Activated CD8-positive, alpha-beta memory T cell treated with anti-CD3 and anti-CD28 coated beads, Interleukin-2, amount 50 U/mL, for 4 hours (primary cell): Measurements from ENCODE around the gene EIF4B.
"Not testable (repeated sequence)": the region's sequence is repeated elsewhere in the genome, so short reads cannot be mapped to it uniquely, and the experiment has no call there.

Experiments used
- DNase-seq: peaks from one replicate; pipeline ENCODE4 v3.0.0-alpha.2; 2020

The EIF4B gene

DNA sequence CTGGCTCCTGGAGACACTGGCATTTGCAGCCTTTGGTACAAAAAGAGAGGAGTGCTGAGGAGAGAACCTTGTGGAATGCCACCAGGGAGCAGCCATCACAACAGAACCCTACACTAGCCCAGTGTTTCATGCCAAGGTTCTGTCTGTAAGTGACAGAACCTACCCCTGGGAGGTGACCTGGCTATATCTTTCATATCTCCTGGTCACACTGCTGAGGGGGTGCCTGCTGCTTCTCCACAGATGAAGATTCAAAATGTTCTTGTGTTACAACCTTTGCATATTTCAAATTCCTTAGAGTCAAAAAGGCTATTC, 12.7 kb upstream of the EIF4B start:
- no peak for DNase-seq

DNA sequence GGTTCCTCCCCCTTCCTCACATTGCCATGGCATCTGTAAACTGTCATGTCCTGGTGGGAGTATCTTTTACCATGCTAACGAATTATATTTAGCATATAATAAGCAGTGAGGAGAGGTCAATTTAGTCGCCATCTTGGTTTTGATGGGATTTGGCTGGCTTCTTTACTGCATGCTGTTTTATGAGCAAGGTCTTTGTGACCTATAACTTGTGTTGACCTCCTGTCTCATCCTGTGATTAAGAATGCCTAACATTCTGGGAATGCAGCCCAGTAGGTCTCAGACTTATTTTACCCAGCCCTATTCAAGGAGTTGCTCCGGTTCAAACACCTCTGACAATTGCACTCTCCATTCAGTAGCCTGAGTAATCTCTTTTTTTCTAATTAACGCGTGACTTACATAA, 2.1 kb upstream of the EIF4B start:
- DNase-seq = no peak

DNA sequence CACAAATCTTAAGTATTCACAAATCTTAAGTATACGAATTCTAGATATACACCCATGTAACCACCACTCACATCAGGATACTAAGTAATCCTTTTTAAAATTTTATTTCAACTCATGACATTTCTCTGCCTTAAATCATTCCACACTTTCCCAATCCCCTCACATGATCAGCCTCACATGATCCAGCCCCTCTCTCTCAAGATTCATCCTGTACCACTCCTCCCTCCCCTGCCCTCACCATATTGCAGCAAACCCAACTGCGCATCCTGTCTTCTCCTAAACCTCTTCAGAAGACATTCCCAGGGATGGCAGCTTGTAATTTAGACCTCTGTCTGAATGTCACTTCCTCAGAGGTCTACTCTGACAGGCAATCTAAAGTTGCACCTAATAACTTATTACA, 1.7 kb upstream of the EIF4B start:
- no peak for DNase-seq

DNA sequence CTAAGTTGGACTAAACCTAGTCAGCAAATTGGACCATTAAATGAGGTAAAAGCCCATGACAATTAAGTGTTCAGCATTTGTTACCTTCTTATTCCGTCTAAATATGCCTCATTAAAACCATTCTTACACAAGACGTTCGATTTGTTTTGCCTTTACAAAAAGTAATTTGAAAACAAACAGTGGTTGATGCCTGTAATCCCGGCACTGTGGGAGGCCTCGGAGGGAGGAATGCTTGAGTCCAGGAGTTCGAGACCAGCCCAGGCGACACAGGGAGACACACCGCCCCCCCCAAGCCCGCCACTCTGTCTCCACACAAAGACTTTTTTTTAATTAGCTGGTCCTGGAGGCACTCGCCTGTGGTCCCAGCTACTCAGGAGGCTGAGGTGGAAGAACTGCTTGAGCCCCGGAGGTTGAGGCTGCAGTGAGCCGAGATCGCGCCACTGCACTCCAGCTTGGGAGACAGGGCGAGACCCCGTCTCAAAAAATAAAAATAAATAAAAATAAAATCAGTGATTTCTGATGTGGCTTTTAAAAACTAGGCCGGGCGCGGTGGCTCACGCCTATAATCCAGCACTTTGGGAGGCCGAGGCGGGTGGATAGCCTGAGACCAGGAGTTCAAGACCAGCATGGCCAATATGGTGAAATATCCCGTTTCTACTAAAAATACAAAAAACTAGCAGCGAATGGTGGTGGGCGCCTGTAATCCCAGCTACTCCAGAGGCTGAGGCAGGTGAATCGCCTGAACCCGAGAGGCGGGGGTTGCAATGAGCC, 856 bp upstream of the EIF4B start:
- peak; percentile 20 for DNase-seq

DNA sequence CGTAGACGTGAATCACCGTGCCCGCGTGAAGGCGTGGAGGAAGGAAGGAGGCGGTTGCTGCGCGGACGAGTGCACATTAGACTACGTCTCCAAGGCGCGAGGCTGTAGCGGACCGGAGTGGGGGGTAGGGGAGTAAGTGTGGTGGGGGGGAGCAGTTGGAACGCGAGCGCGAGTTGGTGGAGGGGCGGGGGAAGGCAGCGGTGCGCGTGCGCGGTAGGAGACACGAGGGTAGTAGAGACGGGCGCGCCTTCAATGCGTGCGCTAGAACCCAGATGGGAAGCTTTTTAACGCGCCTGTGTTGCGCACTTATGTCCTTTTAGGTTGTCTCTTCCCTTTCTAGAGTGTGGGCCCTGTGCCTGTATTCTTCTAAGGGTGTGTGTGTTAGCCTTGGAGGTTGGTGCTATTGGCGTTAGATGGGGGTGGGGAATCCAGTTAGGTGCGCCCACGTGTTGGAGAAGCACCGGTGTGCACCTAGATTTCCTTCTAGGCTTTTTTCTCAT, 604 bp downstream of the EIF4B start:
- DNase-seq = peak; percentile 80

DNA sequence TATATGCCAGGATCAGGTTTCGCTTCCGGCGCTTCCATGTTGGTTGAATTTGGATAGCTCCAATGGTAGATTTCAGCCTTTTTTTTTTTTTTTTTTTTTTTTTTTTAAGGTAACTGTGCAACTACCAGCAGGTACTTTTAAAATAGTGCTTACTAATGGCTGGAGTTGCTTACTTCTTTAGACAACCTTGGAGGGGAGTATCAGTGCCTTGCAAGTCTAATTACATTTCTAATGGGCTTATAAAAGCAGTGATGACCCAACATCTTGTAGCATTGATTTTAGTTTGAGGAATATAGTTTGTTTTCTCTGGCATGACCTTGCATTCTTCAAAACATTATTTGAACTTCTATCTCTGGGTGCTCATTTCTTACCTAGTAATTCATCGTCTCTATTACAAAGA, 1.1 kb downstream of the EIF4B start:
- DNase-seq = no peak

DNA sequence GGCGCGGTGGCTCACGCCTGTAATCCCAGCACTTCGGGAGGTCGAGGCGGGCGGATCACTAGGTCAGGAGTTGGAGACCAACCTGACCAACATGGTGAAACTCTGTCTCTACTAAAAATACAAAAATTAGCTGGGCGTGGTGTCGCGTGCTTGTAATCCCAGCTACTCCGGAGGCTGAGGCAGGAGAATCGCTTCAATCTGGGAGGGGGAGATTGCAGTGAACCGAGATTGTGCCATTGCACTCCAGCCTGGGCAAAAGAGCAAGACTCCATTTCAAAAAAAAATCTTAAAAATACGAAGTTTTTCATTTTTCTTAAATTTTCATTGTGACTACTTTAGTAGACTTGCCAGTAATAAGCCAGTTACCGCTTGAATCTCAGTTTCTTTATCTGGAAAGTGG, 2.5 kb downstream of the EIF4B start:
- not testable (repeated sequence) for DNase-seq

DNA sequence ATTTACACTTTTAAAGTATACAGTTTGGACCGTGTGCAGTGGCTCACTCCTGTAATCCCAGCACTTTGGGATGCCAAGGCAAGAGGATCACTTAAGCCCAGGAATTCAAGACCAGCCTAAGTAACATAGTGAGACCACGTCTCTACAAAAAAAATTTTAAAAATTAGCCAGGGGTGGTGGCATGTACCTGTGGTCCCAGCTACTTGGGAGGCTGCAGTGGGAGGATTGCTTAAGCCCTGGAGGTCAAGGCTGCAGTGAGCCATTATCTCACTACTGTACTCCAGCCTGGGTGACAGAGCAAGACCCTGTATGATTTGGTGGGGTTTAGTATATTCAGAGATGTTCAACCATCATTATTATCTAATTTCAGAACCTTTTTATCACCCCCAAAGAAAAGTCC, 4.7 kb downstream of the EIF4B start:
- DNase-seq = no peak

DNA sequence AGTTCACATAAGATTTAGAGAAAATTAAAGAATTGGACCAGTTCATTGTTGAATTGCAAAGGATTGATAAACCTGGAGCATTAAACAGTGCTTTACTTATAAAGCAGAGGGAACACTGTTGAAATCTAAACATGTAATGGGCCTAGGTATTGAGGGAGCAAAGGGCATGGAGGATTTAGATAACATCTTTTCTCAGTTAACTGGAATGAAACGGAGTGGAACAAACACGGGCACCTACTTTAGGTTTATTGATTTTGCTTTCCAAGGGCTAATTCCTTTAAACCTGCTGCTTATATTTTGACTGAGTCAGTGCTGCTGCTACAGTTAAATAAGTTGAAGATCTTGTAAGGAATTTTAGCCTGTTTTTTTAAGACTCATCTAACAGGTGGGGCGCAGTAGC, 5.6 kb downstream of the EIF4B start:
- no peak for DNase-seq

DNA sequence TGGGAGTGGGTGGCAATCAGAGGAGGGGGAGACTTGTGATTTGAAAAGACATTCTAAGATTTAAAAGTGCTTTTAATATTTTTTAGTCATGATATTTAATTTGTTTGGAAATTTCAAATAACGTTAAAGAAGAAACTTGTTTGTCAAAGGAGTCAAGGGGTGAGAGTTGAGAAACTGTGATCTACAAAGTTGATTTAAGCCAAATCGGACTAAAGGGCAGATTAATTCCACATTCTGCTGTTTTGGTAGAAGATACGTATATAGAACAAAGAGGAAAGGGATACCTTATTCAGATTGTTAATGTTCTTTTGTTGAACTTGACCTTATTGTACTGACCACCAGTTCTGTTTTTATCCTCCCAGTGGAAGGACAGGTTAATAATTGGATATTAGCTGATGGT, 6.7 kb downstream of the EIF4B start:
- no peak for DNase-seq

DNA sequence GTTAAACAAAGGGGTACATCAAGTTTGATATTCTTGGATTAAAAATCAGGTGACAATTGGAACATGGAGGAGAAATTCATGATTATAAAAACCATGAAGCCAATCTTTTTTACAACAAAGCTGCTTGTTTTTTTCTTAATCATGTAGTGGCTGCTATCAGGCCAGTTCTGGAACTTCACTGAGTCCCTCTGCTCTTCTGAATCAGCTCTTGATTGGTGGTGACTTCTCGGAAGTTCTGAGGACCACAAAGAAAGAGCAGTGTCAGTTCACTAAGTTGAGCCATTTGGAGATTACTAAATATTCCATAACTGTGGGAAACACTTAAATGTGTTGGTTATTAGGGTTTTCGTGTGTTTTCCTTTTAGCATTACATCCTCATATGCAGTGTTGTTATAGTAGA, 8.5 kb downstream of the EIF4B start:
- no peak for DNase-seq

DNA sequence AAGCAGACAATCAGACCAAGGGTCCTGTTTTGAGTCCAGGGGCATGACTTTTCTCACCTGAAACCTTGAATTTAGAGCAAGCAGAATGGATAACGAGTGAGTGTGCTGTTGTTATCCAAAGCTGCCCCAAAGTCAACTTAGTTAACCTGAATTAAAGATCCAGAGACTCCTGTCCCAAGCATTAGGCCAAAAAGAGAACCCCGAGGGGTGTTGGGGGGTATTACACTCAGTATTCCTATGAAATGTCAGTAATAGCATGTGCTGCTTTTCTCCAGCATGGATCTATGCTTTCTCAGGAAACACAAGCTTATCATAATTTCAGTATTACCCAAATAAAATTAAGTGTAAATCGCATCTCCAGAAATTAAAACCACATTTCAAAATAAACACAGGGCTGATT, 19.0 kb downstream of the EIF4B start:
- no peak for DNase-seq

DNA sequence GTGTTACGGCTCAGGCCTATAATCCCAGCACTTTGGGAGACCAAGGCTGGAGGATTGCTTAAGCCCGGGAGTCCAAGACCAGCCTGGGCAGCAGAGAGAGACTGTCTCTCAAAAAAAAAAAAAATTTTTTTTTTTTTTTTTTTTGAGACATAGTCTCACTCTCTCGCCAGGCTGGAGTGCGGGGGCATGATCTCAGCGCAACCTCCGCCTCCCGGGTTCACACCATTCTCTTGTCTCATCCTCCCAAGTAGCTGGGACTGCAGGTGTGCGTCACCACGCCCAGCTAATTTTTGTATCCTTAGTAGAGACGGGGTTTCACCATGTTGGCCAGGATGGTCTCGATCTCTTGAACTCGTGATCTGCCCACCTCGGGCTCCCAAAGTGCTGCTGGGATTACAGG, 20.8 kb downstream of the EIF4B start:
- not testable (repeated sequence) for DNase-seq

DNA sequence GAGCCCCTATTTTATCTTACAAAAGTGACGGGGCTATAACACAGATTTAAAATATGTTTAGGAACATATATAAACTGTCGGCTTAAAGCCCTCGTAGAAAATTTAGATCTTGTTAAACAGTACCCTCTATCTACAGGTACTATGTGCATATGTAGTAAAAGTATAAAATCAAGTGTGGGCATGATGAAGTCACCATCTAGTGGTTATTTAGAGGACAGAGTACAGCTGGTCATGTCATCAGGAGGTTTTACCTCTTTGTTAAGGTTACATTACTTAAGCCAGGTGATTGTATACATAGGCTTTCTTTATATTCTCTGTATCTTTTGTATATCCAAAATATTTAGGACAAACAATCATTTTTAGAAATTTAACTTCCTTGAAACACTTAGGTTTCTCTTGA, 25.4 kb downstream of the EIF4B start:
- DNase-seq = no peak

DNA sequence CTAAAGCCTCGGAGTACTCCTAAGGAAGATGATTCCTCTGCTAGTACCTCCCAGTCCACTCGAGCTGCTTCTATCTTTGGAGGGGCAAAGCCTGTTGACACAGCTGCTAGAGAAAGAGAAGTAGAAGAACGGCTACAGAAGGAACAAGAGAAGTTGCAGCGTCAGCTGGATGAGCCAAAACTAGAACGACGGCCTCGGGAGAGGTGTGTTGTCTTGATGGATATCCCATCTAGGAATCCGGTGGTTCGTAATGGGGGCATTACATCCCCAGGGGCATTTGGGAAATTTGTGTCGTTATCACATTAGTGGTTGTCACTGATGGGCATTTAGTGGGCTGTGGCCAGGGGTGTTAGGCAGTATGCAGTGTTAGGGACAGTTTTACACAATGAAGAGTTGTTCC, 27.6 kb downstream of the EIF4B start:
- DNase-seq = not testable (repeated sequence)

DNA sequence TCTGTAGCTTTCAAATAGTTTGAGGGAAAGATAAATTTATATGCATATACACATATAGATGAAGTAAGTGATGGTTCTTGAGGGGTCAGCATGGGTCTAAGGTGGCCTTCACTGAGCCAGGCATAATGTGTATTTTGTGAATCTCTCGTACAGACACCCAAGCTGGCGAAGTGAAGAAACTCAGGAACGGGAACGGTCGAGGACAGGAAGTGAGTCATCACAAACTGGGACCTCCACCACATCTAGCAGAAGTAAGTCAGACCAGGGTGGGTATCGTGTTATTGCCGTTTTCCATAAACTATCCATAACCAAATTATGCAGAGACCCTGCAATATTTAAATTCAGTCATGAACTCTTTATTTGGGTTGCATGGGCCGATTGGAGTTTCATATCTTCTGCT, 28.2 kb downstream of the EIF4B start:
- DNase-seq = no peak

DNA sequence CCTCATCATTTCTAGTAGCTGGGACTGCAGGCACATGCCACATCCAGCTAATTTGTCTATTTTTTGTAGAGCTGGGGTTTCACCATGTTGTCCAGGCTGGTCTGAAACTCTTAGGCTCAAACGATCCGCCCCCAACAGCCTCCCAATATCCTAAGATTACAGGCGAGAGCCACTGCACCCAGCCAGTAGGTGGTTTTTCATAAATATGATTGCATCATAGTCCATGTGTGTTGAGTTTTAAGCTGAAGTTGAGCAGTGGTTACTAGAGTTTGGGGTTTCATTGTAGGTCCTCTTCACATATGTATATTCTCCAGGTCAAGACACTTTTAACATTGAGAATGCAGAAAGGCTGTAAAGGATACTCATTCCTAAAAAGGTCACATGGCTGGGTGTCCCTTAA, 30.5 kb downstream of the EIF4B start:
- no peak for DNase-seq

DNA sequence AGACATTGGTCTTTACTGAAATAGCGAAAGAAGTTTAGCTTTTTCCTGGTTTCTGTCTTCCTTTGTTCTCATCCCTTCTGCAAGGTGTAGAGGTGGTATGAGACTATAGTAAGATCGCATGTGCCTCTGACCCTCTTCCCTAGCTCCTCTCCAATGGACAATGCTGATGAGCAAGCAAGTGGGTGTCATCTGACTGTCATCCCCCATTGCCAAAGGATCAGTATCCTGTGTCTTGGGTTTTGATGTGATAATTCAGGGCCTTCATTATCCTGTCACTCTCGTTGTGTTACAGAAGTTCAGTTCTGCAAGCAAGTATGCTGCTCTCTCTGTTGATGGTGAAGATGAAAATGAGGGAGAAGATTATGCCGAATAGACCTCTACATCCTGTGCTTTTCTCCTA, 33.6 kb downstream of the EIF4B start:
- DNase-seq = no peak

DNA sequence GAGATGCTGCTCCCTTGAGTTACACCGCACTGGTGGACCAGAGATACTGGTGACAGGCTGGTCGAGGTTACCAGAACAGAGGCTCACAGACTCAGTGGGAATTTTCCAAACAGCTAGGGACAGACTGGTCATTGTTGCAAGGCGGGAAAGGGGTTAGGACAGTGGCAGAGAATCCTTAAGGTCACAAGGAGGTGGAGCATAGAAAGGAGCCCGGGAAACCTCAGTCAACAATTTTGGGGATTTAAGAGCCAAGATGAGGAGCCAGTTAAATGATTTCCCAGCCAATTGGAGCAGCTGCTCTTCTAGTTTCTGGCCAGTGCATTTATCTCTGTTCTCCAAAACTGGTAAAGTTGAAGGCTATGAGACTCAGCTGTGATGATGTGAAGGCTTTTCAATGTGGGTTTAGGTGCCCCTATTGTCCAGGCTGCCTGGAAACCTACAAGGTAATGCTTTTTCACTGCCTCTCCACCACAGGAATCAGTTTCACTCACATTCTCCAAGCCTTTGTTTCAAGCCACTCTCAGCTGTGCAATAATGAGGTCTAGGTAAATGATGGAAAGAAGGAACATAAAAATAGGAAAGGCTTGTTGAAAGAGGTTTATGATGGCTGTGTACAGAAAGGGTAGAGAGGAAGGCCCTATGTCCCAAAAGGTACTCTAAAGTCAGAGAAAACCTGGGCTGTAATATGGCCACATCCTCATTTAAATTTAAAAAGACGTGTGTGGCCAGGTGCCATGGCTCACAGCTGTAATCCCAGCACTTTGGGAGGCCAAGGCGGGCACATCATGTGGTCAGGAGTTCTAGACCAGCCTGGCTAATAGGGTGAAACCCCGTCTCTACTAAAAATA, 36.6 kb downstream of the EIF4B start:
- no peak for DNase-seq

DNA sequence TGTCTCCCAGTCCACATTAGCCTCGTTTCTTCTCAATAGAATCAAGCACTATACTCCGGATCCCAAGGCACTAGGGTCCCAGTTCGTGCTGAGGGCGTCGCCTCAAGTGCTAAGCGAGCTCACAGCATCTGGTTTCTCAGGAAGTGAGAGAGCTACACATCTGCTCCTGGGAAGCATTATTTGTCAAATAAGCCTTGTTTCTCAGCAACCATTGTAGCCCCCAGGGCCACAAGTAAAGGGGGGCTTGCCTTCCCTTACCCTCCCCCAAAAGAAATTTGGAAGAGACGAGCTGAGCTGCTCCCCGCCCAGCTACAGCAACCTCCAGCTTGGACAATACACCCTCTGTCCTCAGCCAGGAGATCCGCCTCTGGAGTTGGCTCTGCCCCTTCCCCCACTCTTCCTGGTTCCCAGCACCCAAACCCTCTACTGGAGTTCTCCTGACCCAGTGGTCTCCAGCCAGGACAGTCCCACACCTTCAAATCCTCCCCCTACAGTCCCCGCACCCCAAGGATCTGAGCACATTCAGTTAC, 37.9 kb downstream of the EIF4B start:
- DNase-seq = no peak

DNA sequence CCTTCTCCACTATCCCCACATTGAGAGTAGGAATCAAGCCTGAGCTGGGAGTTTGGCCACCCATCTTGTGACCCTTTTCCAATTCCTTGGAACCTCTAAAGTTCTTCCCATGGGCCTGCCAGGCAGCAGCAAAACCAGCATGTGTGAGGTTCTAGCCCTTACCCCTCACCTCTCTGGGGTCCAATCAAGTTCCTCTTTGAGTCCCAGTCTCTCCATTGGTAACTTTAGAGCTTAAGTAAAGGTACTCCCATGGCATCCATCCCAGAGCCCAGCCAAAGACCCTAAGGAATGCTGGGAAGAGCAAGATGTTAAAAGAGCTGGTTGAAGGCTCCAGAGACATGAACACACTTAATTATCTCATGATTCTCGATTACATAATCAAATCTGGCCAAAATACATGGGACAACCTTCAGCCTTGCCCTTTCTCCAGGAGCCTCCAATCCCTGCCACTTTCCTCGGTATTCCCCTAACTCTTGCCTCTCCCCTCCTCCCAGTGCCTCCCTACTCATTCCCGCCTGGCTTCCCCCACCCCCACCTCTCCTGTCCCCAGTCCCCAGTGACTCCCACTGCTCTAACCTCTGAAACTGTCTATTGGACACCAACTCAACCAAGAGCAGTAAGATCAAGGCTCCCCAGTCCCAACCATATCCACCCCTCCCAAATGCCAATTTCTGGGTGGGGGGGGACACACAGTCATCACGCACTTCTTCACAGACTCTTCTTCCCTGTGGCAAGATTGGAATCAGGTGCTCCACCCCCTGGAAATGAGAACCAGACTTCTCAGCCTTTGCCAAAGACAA, 38.8 kb downstream of the EIF4B start:
- DNase-seq = no peak

DNA sequence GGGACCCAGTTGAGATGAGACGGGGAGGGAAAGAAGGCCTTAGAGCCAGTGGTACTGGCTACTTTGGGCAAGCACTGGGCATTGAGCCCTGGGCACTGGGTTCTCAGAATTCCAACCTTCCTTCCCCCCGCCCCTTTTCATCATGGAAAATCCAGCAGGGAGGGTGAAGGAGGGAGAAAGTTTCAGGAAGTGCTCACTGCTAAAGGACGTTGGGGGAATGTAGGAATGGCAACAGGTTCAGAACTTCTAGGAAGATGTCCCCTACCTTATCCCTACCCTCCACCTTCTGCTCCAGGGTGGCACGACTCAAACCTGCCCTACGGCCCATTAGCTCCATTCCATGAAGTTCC, 39.4 kb downstream of the EIF4B start:
- no peak for DNase-seq

DNA sequence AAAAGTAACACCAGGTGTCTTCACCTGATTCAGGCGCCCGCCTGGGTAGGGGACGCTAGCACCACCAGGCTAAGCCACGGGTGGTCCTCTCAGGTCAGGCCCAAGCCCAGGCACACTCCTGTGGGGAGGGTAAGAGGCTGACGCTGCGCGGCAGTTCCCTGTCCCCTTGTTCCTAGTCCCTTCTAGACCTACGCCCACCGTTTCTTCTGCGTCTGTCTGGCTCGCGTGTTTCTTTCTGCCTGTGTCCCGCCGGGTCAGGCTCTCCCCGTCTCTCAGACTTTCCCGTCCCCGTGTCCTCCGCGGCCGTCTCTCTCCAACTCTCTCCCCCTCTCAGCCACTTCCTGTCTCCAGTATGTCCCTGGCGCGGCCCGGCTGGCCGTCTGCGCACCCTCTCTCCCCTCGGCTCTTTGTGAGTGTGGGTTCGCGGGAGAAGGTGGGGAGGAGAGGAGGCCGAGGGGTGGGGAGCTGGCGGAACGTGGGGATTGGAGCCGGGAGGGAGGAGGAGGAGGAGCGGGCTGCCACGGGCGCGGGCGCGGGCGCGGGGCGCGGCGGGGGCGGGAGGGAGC, 40.5 kb downstream of the EIF4B start:
- DNase-seq = no peak
